GM23248 (cell line): Measurements from ENCODE around the gene BHLHE23. TPM values are rescaled to one million over a fixed set of nuclear protein-coding genes. Genes with fewer than 3 reads are reported as not detected.

Experiments used
- DNase-seq: peaks from one replicate; pipeline ENCODE4 v3.0.0-alpha.2; 2015
- H2AFZ ChIP-seq: fragments of 200-600 bp; sonication (generic); 2 replicates; pipeline ENCODE4 v1.6.1; 2016; ENCODE audit warnings: antibody characterized with exemption
- H3F3A ChIP-seq: fragments of 200-600 bp; sonication (generic); 2 replicates; pipeline ENCODE4 v1.6.1; 2016; ENCODE audit warnings: mild to moderate bottlenecking, antibody characterized with exemption, mixed run types; ENCODE audit not compliant: insufficient read depth
- H3K27ac ChIP-seq: fragments of 200-600 bp; sonication (generic); 2 replicates; pipeline ENCODE4 v1.5.1; 2016; ENCODE audit warnings: mild to moderate bottlenecking
- H3K27me3 ChIP-seq: fragments of 200-600 bp; sonication (generic); replicated peaks from 2 replicates; pipeline ENCODE4 v1.6.1; 2016; ENCODE audit warnings: mild to moderate bottlenecking; ENCODE audit not compliant: insufficient read depth
- H3K36me3 ChIP-seq: fragments of 200-600 bp; sonication (generic); 2 replicates; pipeline ENCODE4 v1.6.1; 2016; ENCODE audit warnings: low read depth, mild to moderate bottlenecking
- H3K4me1 ChIP-seq: fragments of 200-600 bp; sonication (generic); 2 replicates; pipeline ENCODE4 v1.6.1; 2016; ENCODE audit warnings: mild to moderate bottlenecking; ENCODE audit not compliant: insufficient read depth
- H3K4me2 ChIP-seq: fragments of 200-600 bp; sonication (generic); one replicate; pipeline ENCODE4 v1.6.1; 2016; ENCODE audit warnings: mild to moderate bottlenecking; ENCODE audit not compliant: unreplicated experiment
- H3K4me3 ChIP-seq: fragments of 200-600 bp; sonication (generic); 2 replicates; pipeline ENCODE4 v1.5.1; 2016; ENCODE audit warnings: mild to moderate bottlenecking
- H3K79me2 ChIP-seq: fragments of 200-600 bp; sonication (generic); 2 replicates; pipeline ENCODE4 v1.6.1; 2016; ENCODE audit warnings: mild to moderate bottlenecking; ENCODE audit not compliant: insufficient read depth
- H3K9ac ChIP-seq: fragments of 200-600 bp; sonication (generic); 2 replicates; pipeline ENCODE4 v1.6.1; 2016; ENCODE audit warnings: mild to moderate bottlenecking
- H3K9me2 ChIP-seq: fragments of 200-600 bp; sonication (generic); 2 replicates; pipeline ENCODE4 v1.6.1; 2016; ENCODE audit warnings: mixed run types, mild to moderate bottlenecking, moderate library complexity; ENCODE audit not compliant: insufficient read depth
- H3K9me3 ChIP-seq: fragments of 200-600 bp; sonication (generic); one replicate; pipeline ENCODE4 v1.6.1; 2017; ENCODE audit warnings: low read depth
- H4K20me1 ChIP-seq: fragments of 200-600 bp; sonication (generic); 2 replicates; pipeline ENCODE4 v1.6.0; 2016; ENCODE audit not compliant: insufficient read depth
- EZH2 ChIP-seq: fragments of 200-600 bp; sonication (generic); IDR thresholded peaks from 2 replicates; pipeline ENCODE4 v1.6.1; 2018; ENCODE audit warnings: antibody characterized with exemption, mild to moderate bottlenecking; ENCODE audit not compliant: insufficient read depth, poor library complexity, severe bottlenecking
- EZH2phosphoT487 ChIP-seq: fragments of 200-600 bp; sonication (generic); IDR thresholded peaks from 2 replicates; pipeline ENCODE4 v1.6.1; 2018; ENCODE audit warnings: antibody characterized with exemption, moderate library complexity, mild to moderate bottlenecking, low read depth; ENCODE audit not compliant: insufficient read depth
- WGBS, 2 experiments: methylation state at CpG; one replicate each; pipeline ENCODE4 v1.1.6; 2015 to 2017; ENCODE audit warnings: low lambda C conversion rate in 2 of 2, low coverage in 1 of 2; ENCODE audit errors: missing lambda C conversion rate in 2 of 2; 5-methylcytosine and 5-hydroxymethylcytosine counted together
- in situ Hi-C: fragments of 300-500 bp; cut with MboI; formaldehyde crosslinking; loops from 2 replicates; pipeline ENCODE4 v1.15.0; 2020
- polyA plus RNA-seq: library from polyadenylated mRNA; unstranded; fragments of >200 nt; fragmentation: Nextera tagmentation; extraction: Ambion mirVana; gene quantifications from 2 replicates; pipeline ENCODE4 v1.2.1, GENCODE V29; 2016
- total RNA-seq: library from RNA; depleted of rRNA; stranded (reverse); fragments of >200 nt; shearing (Covaris generic); gene quantifications from 2 replicates; pipeline ENCODE4 v1.2.3, GENCODE V29; 2014

Gene BHLHE23
- total and polyA plus RNA-seq, 2 experiments from 2014 or later: not detected

GRCh38 chr20:62995898-62996595 lies 10.7 kb downstream of the BHLHE23 start:
- Histone ChIP-seq H3K9ac (no peak overlapping the region), H3K27ac (no peak overlapping the region), H4K20me1 (no peaks in the 10 kb centered on the region), H3K4me2 (no peak overlapping the region), H3K27me3 (peaks cover 51% of the 10 kb centered on the region), H2AFZ (no peak overlapping the region), H3K9me2 (no peaks in the 10 kb centered on the region), H3K4me3 (no peak overlapping the region), H3K36me3 (no peaks in the 10 kb centered on the region), H3F3A (no peaks in the 10 kb centered on the region), H3K79me2 (no peaks in the 10 kb centered on the region), H3K9me3 (no peaks in the 10 kb centered on the region), H3K4me1 (no peaks in the 10 kb centered on the region)
- no peak for DNase-seq
- in situ Hi-C loops: no loop called here
- WGBS, 2 experiments: 44 to 50% methylated on average over 21 to 23 of the region's 25 CpGs
- TF ChIP-seq EZH2 (no peak), EZH2phosphoT487 (no peak)

DNA sequence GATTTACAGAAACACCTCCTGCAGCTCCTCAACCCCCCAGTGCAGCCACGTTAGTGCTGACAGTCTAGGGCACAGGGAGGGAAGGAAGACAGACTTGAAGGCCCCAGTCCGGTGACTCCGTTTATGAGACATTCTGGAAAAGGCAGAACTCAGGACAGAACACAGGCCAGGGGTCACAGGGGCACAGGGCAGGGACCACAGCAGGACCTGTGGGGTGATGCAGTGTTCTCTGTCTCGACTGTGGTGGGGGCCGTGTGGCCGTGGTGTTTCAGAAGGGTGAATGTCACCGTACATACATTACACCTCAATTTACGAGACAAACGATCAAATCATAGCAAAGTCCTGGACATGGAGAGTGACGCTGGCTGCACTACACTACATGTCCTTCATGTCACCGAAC lies 11.3 kb downstream of the BHLHE23 start:
- no peak overlapping the region for H3K4me2 ChIP-seq
- H3K27me3 ChIP-seq: peaks cover 51% of the 10 kb centered on the region
- H4K20me1 ChIP-seq: no peaks in the 10 kb centered on the region
- in situ Hi-C loops: no loop called here
- H3K9ac ChIP-seq: no peak overlapping the region
- no peaks in the 10 kb centered on the region for H3K4me1 ChIP-seq
- H3K9me2 ChIP-seq: no peaks in the 10 kb centered on the region
- no peak overlapping the region for H2AFZ ChIP-seq
- TF ChIP-seq EZH2 (no peak), EZH2phosphoT487 (no peak)
- no peaks in the 10 kb centered on the region for H3K36me3 ChIP-seq
- H3K9me3 ChIP-seq: no peaks in the 10 kb centered on the region
- H3K27ac ChIP-seq: no peak overlapping the region
- no peaks in the 10 kb centered on the region for H3K79me2 ChIP-seq
- WGBS, 2 experiments: 47 to 49% methylated on average over 11 of the region's 11 CpGs
- H3K4me3 ChIP-seq: no peak overlapping the region
- DNase-seq: no peak
- no peaks in the 10 kb centered on the region for H3F3A ChIP-seq

GRCh38 chr20:62994869-62995281 lies 11.9 kb downstream of the BHLHE23 start:
- no peak for DNase-seq
- H3K9me3 ChIP-seq: no peaks in the 10 kb centered on the region
- no peak overlapping the region for H3K9ac ChIP-seq
- H3K9me2 ChIP-seq: no peaks in the 10 kb centered on the region
- H2AFZ ChIP-seq: no peak overlapping the region
- H3K4me1 ChIP-seq: no peaks in the 10 kb centered on the region
- no peaks in the 10 kb centered on the region for H3K79me2 ChIP-seq
- no peaks in the 10 kb centered on the region for H3F3A ChIP-seq
- H4K20me1 ChIP-seq: no peaks in the 10 kb centered on the region
- in situ Hi-C loops: no loop called here
- no peak overlapping the region for H3K4me3 ChIP-seq
- 52 to 62% methylated on average over 17 to 19 of the region's 19 CpGs for WGBS, 2 experiments
- no peak overlapping the region for H3K4me2 ChIP-seq
- H3K27me3 ChIP-seq: peaks cover 49% of the 10 kb centered on the region
- no peaks in the 10 kb centered on the region for H3K36me3 ChIP-seq
- no peak for TF ChIP-seq EZH2
- TF ChIP-seq EZH2phosphoT487: no peak
- no peak overlapping the region for H3K27ac ChIP-seq

DNA sequence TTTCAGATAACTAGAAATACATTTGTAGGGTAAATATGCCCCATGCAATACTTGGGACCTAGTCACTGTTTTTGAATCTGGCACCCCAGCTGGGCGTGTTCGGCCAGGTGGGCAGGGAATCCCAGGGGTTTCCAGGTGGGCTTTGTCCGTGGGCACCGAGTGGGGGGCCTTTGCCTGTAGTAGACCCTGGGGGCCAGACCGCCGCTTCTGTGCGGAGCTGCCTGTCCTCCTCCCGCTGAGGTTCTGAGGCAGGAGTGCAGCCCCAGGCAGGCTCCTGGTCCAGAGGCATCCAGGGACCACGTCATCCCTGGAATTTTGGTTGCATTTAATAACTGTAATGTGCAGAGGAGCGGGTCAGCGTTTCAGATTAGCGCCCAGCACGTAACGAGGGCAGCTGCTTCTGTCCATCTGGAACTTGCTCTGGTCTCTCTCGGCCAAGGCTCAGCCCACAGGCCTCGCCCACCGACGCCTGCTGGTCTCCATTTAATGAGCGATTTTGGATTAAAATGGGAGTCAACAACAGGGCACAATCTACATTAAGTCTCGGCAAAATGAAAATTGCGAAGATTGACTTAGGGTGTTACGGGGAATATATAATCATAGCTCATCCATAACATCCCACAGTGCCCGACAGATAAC lies 12.8 kb downstream of the BHLHE23 start:
- H3K4me2 ChIP-seq: no peak overlapping the region
- H3F3A ChIP-seq: no peaks in the 10 kb centered on the region
- no peak overlapping the region for H3K4me3 ChIP-seq
- H3K4me1 ChIP-seq: no peaks in the 10 kb centered on the region
- H3K9ac ChIP-seq: no peak overlapping the region
- TF ChIP-seq EZH2 (no peak), EZH2phosphoT487 (no peak)
- no peak for DNase-seq
- H2AFZ ChIP-seq: no peak overlapping the region
- no peaks in the 10 kb centered on the region for H3K9me2 ChIP-seq
- no peak overlapping the region for H3K27ac ChIP-seq
- H3K79me2 ChIP-seq: no peaks in the 10 kb centered on the region
- peaks cover 40% of the 10 kb centered on the region for H3K27me3 ChIP-seq
- WGBS, 2 experiments: 77 to 81% methylated on average over 23 of the region's 23 CpGs
- no peaks in the 10 kb centered on the region for H4K20me1 ChIP-seq
- in situ Hi-C loops: no loop called here
- no peaks in the 10 kb centered on the region for H3K36me3 ChIP-seq
- no peaks in the 10 kb centered on the region for H3K9me3 ChIP-seq
